Measurements from ENCODE around the gene TGFB1I1.
"Not testable (repeated sequence)": the region's sequence is repeated elsewhere in the genome, so short reads cannot be mapped to it uniquely, and the experiment has no call there.

TGFB1I1 gene

DNA sequence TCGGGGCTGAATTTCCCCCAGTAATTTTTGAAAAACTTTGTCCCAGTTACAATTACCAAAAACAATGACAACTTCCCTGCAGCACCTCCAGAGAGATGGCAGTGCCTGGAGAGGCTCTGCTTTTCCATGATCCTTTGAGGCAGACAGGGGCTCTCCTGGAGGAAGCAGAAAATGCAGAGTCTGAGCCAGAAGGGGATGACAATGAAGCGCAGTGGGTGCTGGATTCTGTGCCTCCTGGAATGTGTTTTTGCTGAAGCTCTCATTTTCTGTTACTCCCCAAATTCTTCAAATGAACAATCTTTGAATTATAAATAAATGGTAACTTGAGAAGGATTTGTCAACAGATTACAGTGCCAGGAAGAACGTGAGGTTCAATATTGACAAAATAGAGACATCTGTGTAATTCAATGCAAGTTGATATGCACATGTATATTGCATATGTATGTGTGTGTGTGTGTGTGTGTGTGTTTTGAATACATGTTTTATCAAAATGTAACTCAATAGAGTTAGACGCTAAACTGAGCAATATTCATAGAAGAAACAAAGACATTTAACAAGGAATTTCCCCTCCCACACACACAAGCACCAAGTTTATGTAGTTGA is 45.9 kb downstream of the TGFB1I1 start:
- DNase-seq (ENCODE audit: low read depth in 3 of 3), result no peak

DNA sequence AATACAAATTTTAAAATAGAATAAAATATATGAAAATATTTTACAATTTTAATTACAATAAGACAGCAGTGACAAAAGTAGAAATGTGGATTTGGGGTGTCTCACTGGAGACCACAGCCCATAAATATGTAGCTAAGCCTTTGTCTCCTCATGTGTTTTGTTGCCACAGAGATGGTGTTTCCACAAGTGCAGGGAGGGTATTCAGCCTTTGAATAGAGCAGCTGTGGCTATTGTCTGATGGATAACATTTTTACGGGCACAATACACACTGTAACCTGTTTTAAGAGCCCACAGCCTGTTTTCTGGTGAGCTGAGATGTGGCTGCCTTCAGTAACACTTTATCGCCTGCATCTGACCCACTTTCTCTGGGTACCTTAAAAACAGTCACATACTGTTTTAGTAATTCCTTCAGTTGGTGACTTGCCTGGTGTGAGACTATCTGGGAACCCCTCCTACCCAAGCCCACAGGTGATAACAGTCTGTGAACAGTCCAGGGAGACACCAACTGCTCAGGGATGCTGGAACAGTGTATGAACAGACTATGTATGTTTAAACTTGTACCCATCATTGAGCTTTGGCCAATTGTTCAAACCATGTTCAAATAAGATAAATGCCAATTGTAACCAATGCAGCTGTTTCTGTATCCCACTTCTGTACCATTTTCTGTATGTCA is 47.9 kb downstream of the TGFB1I1 start:
- no peak for DNase-seq (ENCODE audit: low read depth in 3 of 3)

- no peak for DNase-seq (ENCODE audit: low read depth in 3 of 3)
These were observed 49.4 kb downstream of the TGFB1I1 start for GRCh38 chr16:31521368-31521767.

- no peak for DNase-seq (ENCODE audit: low read depth in 3 of 3)
These were observed 50.1 kb downstream of the TGFB1I1 start for GRCh38 chr16:31522071-31522470.

- DNase-seq (ENCODE audit: low read depth in 3 of 3), result not testable (repeated sequence)
These were observed 51.8 kb downstream of the TGFB1I1 start for GRCh38 chr16:31523768-31524167.

GRCh38 chr16:31525113-31525512 is 53.2 kb downstream of the TGFB1I1 start:
- DNase-seq (ENCODE audit: low read depth in 3 of 3), result no peak

All from stimulated activated CD4-positive, alpha-beta T cell treated with anti-CD3 and anti-CD28 coated beads, TNF-alpha, amount 100 ng/mL, for 4 hours (primary cell).